ENCODE results near the gene MLLT10.
"Not testable (repeated sequence)": the region's sequence is repeated elsewhere in the genome, so short reads cannot be mapped to it uniquely, and the experiment has no call there.

The MLLT10 gene

DNA sequence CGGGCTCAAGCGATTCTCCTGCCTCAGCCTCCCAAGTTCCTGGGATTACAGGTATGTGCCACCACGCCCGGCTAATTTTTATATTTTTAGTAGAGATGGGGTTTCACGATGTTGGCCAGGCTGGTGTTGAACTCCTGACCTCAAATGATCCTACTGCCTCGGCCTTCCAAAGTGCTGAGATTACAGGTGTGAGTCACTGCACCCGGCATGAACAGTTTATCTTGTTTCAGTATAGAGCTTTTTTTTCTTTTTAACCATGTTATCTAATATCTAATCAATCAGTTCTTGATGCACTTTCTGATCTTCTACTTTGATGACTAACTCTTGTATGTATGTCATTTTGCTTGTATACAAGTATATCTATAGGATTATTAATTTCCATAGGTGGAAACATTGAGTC is 54.1 kb downstream of the MLLT10 start:
- not testable (repeated sequence) for DNase-seq

DNA sequence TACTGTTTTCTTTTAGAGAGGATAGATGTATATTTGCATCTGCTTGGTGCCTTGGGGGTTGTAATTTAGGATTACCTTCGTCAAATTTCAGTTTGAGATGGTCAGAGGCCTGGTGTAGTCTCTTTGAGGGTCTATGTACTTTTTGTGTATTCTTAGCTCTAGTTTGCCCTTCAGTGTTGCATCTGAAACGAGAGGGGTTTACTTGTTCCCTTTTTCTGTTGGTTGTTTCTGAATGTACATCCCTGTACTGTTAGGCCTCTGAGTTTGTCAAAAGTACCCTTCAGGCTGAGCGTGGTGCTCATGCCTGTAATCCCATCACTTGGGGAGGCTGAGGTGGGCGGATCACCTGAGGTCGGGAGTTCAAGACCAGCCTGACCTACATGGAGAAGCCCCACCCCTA is 60.0 kb downstream of the MLLT10 start:
- DNase-seq = no peak

DNA sequence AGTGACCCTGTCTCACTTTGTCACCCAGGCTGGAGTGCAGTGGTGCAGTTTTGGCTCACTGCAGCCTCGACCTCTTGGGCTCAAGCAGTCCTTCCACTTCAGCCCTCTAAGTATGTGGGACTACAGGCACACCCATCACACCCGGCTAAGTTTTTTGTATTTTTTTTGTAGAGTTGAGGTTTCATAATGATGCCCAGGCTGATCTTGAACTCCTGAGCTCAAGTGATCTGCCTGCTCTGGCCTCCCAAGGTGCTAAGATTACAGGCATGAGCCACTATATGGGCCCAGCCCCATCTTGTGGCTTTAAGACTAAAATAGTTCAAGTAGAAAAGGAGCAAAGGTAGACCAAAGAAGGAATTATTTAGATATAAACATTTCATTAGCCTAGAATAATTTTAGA is 65.5 kb downstream of the MLLT10 start:
- DNase-seq = no peak

DNA sequence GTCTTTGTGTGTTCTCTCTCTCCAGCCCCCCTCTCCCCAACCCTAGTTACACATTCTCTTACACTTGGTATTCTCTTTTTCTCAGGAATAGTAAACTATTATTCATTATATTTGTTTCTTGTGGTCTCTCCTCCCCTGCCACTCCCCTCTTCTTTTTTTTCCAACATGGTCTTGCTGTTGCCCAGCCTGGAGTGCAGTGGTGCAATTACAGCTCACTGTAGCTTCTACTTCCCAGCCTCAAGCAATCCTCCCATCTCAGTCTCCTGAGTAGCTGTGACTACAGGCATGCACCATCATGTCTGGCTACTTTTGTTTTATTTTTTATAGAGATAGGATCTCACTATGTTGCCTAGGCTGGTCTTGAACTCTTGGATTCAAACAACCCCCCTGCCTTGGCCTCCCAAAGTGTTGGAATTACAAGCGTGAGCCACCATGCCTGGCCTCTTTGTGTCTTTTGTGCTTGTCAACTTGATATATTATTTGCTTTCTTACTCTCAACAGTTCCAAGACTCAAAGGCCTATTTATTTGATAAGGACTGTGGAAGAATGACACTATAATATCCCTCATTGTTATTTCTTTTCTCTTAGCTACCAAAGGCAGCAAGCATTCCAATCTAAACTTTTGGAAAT is 66.9 kb downstream of the MLLT10 start:
- DNase-seq = no peak

DNA sequence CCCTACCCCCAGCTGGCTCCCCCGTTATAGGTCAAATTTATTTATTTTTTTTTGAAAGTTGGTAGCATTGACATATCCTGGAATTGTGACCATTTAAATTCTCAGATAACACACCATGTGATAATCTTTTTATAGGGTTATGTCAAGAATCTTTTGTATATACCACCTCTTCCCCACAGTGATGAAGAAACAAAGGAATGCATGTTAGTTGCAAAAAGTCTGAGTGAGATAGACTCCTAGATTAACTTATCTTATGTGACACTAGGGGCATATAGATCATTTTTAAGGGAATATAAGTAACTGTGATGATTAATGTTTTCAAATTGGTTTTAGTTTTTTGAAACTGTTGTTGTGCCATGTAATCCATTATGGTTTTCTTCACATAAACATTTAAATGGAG is 68.3 kb downstream of the MLLT10 start:
- DNase-seq = no peak

DNA sequence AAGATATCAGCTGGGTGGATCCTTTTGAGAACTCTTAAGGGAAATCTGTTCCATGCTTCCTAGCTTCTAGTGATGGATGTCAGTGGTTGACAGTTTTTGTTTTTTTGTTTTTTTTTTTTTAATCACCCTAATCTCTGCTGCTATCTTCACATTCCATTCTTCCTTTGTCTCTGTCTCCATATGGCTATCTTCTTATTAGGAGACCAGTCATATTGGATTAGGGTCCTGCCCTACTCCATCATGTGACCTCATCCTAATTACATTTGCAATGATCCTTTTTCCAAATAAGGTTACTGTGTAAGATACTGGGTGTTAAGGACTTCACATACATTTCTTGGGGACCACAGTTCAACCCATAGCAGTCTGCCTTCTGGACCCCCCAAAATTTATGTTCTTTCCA is 69.7 kb downstream of the MLLT10 start:
- no peak for DNase-seq

DNA sequence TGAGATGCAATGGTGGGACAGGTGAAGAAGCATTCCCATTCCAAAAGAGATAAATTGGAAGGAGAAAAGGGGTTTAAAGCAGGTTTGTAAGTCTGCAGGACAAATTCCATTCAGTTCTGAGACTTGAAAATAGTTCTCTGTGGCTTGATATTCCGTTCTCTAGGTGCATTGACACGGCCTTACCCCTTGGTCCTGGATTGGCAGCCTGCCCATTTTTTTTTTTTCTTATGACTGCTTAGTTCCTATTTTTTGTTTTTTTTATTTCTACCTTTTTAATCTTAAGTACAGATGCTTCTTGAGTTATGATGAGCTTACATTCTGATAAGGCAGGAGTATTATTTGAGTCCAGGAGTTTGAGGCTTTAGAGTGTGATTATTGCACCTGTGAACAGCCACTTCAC is 70.6 kb downstream of the MLLT10 start:
- no peak for DNase-seq

DNA sequence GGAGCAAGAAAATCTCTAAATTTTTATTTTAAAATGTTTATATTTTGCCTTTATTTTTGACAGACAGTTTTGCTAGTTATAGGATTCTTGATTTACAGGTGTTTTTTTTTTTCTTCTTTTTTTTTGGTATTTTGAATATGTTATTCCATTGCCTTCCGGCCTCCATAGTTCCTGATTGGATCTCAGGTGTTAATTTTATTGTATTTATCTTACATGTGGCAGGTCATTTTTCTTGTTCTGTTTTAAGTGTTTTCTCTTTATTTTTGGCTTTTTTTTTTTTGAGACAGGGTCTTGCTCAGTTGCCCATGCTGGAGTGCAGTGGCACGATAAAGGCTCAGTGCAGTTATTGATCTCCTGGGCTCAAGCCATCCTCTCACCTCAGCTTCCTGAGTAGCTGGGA is 73.9 kb downstream of the MLLT10 start:
- DNase-seq = no peak

DNA sequence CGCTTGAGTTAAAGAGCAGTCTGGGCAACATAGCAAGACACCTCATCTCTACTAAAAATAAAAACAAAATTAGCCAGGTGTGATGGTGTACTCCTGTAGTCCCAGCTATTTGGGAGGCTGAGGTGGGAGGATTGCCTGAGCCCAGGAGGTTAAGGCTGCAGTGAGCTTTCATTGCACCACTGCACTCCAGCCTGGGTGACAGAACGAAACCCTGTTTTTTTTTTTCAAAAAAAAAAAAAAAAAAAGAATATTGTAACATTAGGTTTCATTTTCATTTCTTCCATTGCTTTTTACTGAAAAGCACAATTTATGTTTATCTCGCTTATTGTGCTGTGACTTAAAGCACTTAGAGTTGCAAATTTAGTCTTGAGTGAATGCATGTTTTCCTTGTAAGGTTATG is 80.0 kb downstream of the MLLT10 start:
- DNase-seq = no peak

DNA sequence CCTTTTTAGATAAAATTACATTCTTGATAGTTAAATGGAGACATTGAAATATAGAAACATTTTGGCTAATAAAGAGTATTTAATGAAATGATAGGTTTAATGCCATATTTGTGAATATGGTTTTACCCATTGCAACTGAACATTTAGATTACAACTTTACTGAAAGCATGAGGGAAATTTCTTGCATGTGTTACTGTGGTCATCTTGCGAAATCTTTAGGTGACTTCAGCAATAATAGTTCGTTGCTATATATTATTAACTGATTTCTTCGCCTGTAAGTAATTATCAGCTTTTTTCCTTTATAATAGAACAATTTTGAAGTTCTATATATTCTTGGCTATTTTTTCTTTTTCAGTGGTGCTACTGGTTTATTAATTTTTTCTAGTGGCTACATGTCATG is 83.2 kb downstream of the MLLT10 start:
- no peak for DNase-seq

DNA sequence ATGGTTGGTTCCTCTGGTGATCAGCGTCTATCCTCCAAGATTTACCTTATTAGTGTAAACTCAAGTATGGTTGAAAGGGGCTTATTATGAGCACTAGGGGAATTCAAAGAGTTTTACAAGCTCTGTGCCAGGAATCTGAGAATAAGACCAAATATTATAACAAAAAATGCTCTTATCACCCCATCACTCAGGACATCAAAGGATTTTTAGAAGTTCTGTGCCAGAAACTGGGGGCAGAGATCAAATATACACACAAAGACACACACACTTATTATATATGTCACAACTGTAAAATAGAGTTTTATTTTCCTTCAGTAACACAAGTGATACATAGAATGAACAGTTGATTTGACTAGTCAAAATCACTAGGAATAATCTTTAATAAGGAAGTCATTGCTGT is 89.3 kb downstream of the MLLT10 start:
- DNase-seq = no peak

DNA sequence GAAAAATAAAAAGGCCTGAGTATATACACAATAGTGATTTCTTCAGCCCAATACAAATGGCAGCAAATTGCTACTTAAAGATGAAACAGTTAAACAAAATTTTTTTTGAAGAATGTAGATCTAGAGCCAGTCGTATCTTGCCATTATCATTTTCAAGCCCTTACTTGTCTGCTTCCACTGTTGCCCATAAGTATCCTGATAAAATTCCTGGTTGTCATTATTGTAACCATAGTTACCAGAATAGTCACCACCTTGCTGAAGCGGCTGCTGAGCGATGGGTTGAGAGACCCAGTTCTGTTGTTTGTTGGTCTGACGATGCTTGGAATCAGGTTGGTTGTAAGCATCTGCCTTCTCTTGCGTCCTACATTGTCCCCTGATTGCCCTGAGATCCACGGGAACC is 90.4 kb downstream of the MLLT10 start:
- not testable (repeated sequence) for DNase-seq

DNA sequence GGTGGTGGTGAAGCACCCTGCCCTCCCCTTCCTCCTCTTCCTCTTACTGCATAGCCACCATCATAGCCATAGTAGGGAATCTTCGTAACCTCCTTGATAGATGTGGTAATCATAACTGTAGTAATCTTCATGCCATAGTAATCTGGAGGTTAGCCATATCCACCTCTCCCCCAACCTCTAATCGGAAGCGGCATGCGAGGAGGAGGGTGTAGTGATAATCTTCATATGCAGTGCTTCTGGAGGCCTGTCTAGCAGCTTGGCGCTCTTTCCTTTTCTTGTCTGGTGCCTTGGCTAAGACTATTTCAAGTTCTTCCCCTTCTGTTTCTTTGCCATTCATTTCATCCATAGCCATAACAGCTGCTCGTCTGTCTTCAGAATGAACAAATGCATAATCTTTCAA is 90.9 kb downstream of the MLLT10 start:
- DNase-seq = no peak

DNA sequence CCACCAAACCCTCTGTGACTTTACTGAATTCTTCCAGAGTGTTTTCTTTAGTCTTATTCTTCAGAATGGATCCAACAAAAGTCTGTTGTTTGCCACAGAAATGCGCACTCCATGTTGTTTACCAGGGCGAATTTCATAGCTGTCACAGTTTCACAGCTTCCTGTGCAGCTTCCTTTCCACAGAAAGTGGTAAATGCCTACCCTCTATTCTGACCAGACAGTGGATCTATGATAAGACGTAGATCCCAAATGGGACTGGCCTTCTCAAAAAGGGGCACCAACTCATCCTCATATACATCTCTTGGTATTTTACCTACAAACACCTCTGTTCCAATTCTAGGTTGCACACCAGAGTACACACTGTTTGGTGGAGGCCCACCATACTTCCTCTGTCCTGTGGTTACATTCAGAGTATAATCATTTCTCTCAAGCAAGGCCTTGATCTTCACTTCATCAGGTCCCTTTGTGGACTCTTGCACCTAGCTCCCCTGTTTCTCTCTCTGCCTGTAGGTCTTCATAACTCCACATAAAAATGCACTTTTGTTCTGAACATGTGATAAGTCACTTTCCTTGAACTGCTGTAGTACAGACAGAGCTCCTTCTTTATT is 91.7 kb downstream of the MLLT10 start:
- no peak for DNase-seq

DNA sequence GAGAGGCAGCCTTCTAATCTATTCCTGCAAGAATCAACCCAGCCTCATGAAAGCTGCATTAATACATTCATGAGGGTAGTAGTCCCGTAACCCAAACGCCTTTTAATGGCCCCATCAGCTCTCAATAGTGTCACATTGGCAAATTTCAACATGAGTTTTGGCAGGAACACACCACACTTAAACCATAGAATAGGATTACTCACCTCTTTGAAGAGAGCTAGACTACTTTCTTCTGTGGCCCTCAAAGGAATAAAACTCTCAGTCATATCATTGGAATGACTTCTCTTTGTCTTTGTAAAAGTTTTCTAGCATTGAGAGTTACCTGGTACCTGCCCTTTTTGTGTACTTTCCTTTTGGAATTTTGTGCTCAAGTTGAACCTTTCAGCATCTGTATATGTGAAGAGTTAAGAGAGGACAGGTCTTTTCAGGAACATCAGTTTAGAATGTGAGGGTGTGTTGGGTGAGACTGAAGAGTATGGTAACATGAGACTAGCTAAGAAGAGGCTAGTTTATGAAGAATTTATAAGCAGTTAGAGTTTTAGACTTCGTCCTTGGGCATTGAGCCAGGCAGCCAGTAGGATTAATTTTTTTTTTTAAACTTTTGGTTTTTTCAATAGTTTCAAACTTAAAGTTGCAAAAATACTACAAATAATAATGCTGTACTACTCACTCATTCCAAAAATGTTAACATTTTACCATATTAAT is 92.6 kb downstream of the MLLT10 start:
- DNase-seq = no peak

DNA sequence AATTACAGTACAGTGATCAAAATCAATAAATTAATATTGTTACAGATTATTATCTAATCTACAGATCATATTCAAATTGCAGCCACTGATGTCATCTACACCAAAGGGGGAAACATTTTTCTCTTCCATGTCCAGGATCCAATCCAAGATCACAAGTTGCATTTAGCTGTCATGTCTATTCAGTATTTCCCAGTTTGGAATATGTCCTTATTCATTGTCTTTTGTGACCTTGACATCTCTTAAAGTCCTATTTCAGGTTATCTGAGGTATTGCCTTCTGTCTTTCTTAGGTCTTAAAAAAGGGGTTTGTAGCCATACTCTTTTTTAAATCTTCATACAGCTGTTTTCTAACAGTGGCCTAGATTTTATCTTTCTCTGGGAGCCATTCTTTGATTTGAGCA is 93.3 kb downstream of the MLLT10 start:
- no peak for DNase-seq

DNA sequence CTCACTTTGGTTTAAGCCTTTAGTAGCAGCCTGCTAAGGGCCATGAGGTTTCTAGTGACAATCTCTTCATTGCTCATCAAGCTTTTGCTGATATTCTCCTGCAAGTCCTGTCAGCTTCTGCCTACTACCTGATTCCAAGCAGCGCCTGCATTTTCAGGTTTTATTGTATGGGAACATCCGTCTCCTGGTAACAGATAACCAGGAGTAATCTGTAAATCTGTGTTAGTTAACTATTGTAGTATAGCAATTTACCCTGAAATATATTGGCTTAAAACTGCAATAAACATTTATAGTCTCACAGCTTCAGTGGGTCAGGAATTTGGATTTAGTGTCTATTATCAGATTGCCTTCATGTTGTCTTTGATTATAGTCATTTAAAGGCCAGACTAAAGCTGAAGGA is 94.0 kb downstream of the MLLT10 start:
- no peak for DNase-seq

DNA sequence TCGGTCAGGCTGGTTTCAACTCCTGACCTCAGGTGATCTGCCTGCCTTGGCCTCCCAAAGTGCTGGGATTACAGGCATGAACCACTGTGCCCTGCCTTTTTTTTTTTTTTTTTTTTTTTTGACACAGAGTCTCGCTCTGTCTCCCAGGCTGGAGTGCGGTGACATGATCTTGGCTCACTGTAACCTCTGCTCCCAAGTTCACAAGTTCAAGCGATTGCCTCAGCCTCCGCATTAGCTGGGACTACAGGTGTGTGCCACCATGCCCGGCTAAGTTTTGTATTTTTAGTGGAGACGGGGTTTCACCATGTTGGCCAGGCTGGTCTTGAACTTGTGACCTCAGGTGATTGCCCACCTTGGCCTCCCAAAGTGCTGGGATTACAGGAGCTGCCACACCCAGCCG is 94.6 kb downstream of the MLLT10 start:
- DNase-seq = not testable (repeated sequence)

DNA sequence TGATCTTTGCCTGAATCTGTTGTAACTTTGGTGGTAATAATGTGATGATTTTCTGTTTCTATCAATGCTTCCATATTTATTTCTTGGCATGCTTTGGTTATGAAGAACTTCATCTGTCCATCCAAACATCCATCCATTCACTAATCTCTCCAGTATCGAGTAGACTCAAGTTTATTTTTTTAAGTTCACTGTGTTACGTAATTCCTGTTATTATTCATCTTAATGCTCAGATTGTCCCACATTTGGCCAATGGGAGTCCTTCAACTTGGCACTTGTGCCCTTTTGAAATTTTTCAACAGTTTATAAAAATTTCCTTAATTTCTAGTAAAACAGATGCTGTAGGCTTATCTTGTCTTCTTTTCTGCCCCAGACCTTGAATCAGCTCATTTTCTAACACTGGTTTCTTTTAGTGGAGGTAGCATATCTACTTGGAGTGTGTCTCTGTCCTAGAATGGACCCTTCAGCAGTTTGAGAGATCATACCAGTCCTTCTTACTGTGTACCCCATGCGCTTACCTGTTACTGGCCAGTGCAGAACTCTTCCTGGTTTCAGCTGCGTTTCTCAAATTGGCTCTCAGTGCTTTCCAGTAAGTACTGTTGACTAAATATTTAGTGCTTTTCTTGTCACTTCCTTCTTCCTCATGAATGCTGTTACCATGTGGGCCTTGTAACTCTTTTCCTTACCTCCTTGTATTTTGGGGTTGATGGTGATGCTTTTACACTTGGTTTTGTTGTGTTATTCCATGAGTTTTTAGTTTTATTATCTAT is 100.8 kb downstream of the MLLT10 start:
- no peak for DNase-seq

DNA sequence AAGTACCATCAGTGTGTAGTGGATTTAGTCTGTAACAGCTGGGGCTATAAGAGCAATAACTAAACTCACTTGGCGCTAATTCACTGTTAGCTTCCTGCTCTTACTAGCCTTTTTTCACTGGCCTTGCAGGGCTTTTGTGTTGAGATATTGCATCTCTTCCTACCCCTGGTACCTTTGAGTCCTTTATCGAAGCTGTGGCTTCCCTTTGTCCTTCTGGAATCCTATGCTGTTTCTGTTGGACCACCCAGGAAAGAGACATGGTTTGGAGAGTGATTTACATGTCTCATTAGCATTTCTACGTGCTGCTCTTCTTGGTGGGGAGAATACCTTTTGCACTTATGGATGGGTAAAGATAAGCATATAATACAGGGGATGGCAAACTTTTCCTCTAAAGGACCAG is 103.8 kb downstream of the MLLT10 start:
- no peak for DNase-seq

DNA sequence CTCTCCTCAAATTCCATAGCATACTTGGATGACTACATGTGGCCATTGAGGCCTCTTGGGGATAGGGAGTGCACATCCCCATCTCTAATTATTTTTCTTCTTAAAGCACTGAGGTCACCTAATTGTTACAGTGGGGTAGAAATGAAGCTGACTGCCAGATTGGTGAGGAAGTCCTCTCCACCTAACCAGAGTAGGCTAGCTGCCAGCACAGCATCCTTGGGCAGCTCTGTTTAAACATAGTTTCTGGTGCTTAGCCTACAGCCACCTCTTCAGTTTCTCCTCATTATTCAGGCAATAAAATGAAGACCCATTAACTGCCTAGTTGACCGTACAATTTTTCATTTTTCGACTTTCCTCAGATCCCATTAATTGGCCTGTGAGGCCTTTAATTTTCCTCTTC is 104.6 kb downstream of the MLLT10 start:
- no peak for DNase-seq

DNA sequence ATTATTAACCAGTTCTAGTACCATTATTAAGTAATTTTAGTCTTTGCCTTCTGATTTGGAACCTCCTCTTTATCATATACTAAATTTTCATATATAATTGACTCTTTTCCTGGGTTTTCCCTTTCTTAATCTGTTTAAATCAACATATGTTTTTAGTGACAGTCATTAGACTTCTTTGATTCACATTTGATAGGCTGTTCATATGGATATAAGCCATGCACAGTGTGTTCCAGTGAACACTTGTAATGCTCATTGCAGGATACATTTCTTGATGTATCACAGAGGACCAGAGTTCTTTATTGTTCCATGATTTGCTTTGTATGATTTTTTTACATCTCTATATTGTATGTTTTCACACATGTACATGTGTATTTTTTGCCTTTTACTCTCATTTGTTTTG is 114.0 kb downstream of the MLLT10 start:
- DNase-seq = no peak

DNA sequence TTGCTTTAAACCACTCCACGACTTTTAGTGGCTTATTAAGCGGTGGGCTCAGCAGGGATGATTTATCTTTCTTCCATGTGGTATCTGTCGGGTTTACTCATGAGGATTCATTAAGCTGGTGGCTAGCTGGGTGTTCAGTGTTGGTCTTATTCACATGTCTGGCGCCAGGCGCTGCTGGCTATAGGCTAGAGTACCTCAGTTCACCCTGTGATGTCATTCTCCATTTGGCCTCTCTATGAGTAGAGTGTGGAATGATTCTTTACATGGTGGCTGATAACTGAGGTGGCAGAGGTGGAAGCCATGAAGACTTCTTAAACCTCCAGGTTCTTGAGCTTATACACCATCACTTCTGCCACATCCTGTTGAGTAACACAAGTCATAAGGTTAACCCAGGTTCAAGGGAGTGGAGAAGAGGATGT is 115.4 kb downstream of the MLLT10 start:
- DNase-seq = no peak

DNA sequence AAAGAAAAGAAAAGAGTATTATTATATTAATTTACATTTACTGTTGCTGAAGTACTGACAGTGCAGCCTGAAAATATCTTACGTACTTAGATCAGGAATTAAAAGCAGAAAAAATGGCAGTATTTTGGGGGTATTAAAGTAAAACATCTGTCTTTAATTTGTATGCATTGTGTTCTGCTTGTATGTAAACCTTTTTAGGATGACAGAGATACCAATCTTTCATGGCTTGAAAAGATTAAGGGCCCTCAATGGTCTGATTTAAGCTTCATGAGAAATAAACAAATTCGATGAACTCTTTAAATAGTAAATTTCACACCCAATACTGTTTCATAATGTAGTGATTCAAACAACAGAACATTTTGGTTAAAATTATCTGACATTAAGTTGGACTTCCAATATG is 116.3 kb downstream of the MLLT10 start:
- no peak for DNase-seq

Data from bone marrow (tissue), 2 donors.